ENCODE data around the gene PTX3. TPM values are rescaled to one million over a fixed set of nuclear protein-coding genes. Genes with fewer than 3 reads are reported as not detected.

The PTX3 gene
- under 1 TPM; 0.17 to 0.28 TPM for total RNA-seq
- under 1 TPM in 1 of 2 donors, not detected in 1; 0.66 TPM for polyA plus RNA-seq

DNA sequence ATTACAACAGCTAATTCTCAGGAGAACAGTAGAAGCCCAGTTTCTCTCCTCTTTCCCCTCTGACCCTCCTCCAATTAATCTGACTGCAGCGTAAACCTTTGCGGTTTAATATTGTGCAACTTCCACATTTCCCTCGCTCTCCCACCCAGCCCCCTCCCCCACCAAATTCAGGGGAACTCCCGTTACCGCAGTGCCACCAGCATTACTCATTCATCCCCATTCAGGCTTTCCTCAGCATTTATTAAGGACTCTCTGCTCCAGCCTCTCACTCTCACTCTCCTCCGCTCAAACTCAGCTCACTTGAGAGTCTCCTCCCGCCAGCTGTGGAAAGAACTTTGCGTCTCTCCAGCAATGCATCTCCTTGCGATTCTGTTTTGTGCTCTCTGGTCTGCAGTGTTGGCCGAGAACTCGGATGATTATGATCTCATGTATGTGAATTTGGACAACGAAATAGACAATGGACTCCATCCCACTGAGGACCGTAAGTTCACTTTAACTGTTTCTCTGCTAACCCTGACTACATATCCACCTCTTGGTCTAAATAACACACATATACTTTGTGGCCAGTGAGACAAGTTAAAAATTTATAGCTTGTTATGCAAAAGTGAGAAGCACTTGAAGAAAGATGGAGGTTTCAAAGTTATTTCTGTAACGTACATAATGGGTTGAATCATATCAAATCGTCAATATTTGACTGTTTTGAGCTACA lies at the start of gene PTX3:
Gene PTX3 (plus strand): TSS at position 268 of the 709 bp plus-strand sequence. CDS start 84 bp downstream, at position 352.
- Histone ChIP-seq H3K27ac (ENCODE audit: low read depth in 1 of 2, low read length in 2 of 2) (no peak within 1 kb of the TSS), H3K27me3 (ENCODE audit: control insufficient read depth in 4 of 4, insufficient read depth in 4 of 4, low read length in 3 of 4) (peaks cover 0 to 13% (median 3%) of the 10 kb centered on the region in 4 donors), H3K36me3 (ENCODE audit: control insufficient read depth in 4 of 4, insufficient read depth in 3 of 4, low read depth in 1 of 4, low read length in 3 of 4) (no peaks in the 10 kb centered on the region), H3K4me1 (ENCODE audit: control insufficient read depth in 4 of 4, insufficient read depth in 4 of 4, low read length in 3 of 4) (peaks cover 9 to 19% (median 14%) of the 10 kb centered on the region in 4 donors), H3K9ac (ENCODE audit: low read depth in 1 of 2, low read length in 2 of 2) (no peak within 1 kb of the TSS), H3K9me3 (ENCODE audit: control insufficient read depth in 4 of 4, low read length in 3 of 4) (no peaks in the 10 kb centered on the region), H3K4me3 (ENCODE audit: low read depth in 1 of 3, low read length in 3 of 3) (peak within 1 kb of the TSS; percentile 23 to 61 (median 24))
- no peak for TF ChIP-seq FOXA1 (IDR thresholded peaks at IDR 0.05)
- no peak for TF ChIP-seq SP1 (IDR thresholded peaks at IDR 0.05)
- no peak for TF ChIP-seq RXRA (IDR thresholded peaks at IDR 0.05)
- no peak for TF ChIP-seq JUND (IDR thresholded peaks at IDR 0.05)
- TF ChIP-seq, protein P1, sequence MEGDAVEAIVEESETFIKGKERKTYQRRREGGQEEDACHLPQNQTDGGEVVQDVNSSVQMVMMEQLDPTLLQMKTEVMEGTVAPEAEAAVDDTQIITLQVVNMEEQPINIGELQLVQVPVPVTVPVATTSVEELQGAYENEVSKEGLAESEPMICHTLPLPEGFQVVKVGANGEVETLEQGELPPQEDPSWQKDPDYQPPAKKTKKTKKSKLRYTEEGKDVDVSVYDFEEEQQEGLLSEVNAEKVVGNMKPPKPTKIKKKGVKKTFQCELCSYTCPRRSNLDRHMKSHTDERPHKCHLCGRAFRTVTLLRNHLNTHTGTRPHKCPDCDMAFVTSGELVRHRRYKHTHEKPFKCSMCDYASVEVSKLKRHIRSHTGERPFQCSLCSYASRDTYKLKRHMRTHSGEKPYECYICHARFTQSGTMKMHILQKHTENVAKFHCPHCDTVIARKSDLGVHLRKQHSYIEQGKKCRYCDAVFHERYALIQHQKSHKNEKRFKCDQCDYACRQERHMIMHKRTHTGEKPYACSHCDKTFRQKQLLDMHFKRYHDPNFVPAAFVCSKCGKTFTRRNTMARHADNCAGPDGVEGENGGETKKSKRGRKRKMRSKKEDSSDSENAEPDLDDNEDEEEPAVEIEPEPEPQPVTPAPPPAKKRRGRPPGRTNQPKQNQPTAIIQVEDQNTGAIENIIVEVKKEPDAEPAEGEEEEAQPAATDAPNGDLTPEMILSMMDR (IDR thresholded peaks at IDR 0.05; ENCODE audit: low read depth, low read length, missing input control) = no peak
- TF ChIP-seq TAF1 (conservative IDR thresholded peaks at IDR 0.05) = no peak
- no peak for TF ChIP-seq ZBTB33 (IDR thresholded peaks at IDR 0.05)
- no peak for DNase-seq (ENCODE audit: low spot score)
- 14% methylated on average over 15 of the region's 15 CpGs for WGBS

DNA sequence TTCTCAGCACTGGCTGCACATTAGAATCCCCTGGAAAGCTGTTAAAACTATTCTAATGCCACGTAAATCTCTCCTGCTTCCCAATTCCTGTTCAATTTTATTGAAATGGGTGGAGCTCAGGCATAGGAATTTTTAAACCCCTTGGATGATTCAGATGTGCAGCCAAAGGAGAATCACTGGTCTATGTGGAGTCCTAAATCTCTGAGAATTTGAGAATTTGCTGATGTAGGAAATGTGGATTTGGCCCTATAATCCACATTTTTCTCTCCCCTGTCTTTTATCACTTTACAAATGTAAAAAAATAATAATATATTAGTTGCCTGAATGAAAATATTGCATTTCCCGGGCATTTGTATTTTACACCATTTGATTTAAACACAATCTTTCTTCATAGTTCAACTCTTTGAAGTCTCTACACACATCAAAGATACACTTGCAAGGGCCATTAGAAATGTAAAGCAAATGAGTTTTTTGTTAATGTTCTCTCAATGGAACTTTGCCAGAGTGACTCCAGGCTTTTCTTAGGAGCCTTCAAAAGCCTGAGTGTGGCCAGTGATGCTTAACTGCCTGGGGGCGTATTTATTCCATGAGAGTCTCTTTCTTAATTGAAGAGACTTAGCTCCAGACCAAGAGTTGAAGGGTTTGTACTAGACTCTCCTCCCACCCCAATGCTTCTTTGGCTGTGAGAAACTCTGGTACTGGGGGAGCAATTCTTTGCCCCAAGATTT lies 48.8 kb upstream of the PTX3 start:
- DNase-seq (ENCODE audit: low spot score) = no peak
- TF ChIP-seq YY1 (IDR thresholded peaks at IDR 0.05) (no peak), HNF4G (IDR thresholded peaks at IDR 0.05) (no peak), JUND (IDR thresholded peaks at IDR 0.05) (no peak), FOXA1 (IDR thresholded peaks at IDR 0.05) (no peak), EGR1 (IDR thresholded peaks at IDR 0.05; ENCODE audit: low read depth in 2 of 2) (no peak), NR2F2 (IDR thresholded peaks at IDR 0.05) (no peak), ATF3 (IDR thresholded peaks at IDR 0.05) (no peak), HNF4A (conservative IDR thresholded peaks at IDR 0.05) (no peak), FOXA2 (IDR thresholded peaks at IDR 0.05) (no peak), TAF1 (conservative IDR thresholded peaks at IDR 0.05) (no peak), SP1 (IDR thresholded peaks at IDR 0.05) (no peak), GABPA (IDR thresholded peaks at IDR 0.05 in 1 of 2, conservative IDR thresholded peaks at IDR 0.05 in 1 of 2) (no peak), RXRA (IDR thresholded peaks at IDR 0.05) (no peak), RAD21 (IDR thresholded peaks at IDR 0.05) (no peak)
- TF ChIP-seq, protein P2, sequence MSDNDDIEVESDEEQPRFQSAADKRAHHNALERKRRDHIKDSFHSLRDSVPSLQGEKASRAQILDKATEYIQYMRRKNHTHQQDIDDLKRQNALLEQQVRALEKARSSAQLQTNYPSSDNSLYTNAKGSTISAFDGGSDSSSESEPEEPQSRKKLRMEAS (IDR thresholded peaks at IDR 0.05) = no peak
- TF ChIP-seq, protein P3, sequence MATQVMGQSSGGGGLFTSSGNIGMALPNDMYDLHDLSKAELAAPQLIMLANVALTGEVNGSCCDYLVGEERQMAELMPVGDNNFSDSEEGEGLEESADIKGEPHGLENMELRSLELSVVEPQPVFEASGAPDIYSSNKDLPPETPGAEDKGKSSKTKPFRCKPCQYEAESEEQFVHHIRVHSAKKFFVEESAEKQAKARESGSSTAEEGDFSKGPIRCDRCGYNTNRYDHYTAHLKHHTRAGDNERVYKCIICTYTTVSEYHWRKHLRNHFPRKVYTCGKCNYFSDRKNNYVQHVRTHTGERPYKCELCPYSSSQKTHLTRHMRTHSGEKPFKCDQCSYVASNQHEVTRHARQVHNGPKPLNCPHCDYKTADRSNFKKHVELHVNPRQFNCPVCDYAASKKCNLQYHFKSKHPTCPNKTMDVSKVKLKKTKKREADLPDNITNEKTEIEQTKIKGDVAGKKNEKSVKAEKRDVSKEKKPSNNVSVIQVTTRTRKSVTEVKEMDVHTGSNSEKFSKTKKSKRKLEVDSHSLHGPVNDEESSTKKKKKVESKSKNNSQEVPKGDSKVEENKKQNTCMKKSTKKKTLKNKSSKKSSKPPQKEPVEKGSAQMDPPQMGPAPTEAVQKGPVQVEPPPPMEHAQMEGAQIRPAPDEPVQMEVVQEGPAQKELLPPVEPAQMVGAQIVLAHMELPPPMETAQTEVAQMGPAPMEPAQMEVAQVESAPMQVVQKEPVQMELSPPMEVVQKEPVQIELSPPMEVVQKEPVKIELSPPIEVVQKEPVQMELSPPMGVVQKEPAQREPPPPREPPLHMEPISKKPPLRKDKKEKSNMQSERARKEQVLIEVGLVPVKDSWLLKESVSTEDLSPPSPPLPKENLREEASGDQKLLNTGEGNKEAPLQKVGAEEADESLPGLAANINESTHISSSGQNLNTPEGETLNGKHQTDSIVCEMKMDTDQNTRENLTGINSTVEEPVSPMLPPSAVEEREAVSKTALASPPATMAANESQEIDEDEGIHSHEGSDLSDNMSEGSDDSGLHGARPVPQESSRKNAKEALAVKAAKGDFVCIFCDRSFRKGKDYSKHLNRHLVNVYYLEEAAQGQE (IDR thresholded peaks at IDR 0.05) = no peak
- TF ChIP-seq, protein P1 (IDR thresholded peaks at IDR 0.05; ENCODE audit: low read depth, low read length, missing input control) = no peak
- 59% methylated on average over 3 of the region's 3 CpGs for WGBS
- Histone ChIP-seq H3K27ac (ENCODE audit: low read depth in 1 of 2, low read length in 2 of 2) (no peak overlapping the region), H3K27me3 (ENCODE audit: control insufficient read depth in 4 of 4, insufficient read depth in 4 of 4, low read length in 3 of 4) (no peaks in the 10 kb centered on the region), H3K36me3 (ENCODE audit: control insufficient read depth in 4 of 4, insufficient read depth in 3 of 4, low read depth in 1 of 4, low read length in 3 of 4) (no peaks in the 10 kb centered on the region), H3K9me3 (ENCODE audit: control insufficient read depth in 4 of 4, low read length in 3 of 4) (no peaks in the 10 kb centered on the region), H3K4me1 (ENCODE audit: control insufficient read depth in 4 of 4, insufficient read depth in 4 of 4, low read length in 3 of 4) (no peaks in the 10 kb centered on the region), H3K9ac (ENCODE audit: low read depth in 1 of 2, low read length in 2 of 2) (no peak overlapping the region), H3K4me3 (ENCODE audit: low read depth in 1 of 3, low read length in 3 of 3) (no peak overlapping the region)
